ENCODE results near the gene UBR3. TPM values are rescaled to one million over a fixed set of nuclear protein-coding genes. Genes with fewer than 3 reads are reported as not detected.

The UBR3 gene
- total RNA-seq, 4 donors from 2014 or later: 40.0 to 147 (median 87.7) TPM

DNA sequence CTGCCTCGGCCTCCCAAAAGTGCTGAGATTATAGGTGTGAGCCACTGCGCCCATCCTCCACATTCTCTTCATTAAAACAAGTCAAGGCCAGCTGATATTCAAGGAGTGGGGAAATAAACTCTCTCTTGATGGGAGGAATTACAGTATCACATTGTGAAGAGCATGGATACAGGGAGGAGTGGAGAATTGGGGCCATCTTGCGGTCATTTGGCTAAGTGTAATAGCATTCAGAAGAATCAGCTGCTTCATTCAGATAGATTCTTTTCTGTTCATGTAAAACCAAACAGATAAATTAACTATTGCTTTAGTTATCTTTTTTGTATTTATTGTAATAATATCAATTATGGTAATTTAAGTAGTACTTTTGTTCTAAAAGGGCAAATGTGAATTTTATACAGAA, 156.3 kb downstream of the UBR3 start:
- Histone ChIP-seq H3K27me3 (no peaks in the 10 kb centered on the region), H3K36me3 (no peaks in the 10 kb centered on the region), H3K27ac (no peak overlapping the region), H3K4me3 (no peak overlapping the region), H3K4me1 (no peaks in the 10 kb centered on the region), H3K9me3 (no peaks in the 10 kb centered on the region)
- intact Hi-C loops (cut with DNase I; ENCODE audit: low total_unique reads): no loop called here
- DNase-seq: no peak
- TF ChIP-seq POLR2A (IDR thresholded peaks at IDR 0.05): no peak
- TF ChIP-seq, protein P1, sequence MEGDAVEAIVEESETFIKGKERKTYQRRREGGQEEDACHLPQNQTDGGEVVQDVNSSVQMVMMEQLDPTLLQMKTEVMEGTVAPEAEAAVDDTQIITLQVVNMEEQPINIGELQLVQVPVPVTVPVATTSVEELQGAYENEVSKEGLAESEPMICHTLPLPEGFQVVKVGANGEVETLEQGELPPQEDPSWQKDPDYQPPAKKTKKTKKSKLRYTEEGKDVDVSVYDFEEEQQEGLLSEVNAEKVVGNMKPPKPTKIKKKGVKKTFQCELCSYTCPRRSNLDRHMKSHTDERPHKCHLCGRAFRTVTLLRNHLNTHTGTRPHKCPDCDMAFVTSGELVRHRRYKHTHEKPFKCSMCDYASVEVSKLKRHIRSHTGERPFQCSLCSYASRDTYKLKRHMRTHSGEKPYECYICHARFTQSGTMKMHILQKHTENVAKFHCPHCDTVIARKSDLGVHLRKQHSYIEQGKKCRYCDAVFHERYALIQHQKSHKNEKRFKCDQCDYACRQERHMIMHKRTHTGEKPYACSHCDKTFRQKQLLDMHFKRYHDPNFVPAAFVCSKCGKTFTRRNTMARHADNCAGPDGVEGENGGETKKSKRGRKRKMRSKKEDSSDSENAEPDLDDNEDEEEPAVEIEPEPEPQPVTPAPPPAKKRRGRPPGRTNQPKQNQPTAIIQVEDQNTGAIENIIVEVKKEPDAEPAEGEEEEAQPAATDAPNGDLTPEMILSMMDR (IDR thresholded peaks at IDR 0.05): no peak

- Histone ChIP-seq H3K27ac (no peak overlapping the region), H3K4me1 (no peaks in the 10 kb centered on the region), H3K36me3 (no peaks in the 10 kb centered on the region), H3K4me3 (no peak overlapping the region), H3K9me3 (no peaks in the 10 kb centered on the region), H3K27me3 (no peaks in the 10 kb centered on the region)
- intact Hi-C loops (cut with DNase I; ENCODE audit: low total_unique reads): no loop called here
- no peak for DNase-seq
- TF ChIP-seq, protein P1 (IDR thresholded peaks at IDR 0.05): no peak
- TF ChIP-seq POLR2A (IDR thresholded peaks at IDR 0.05): no peak
These were observed 156.9 kb downstream of the UBR3 start for GRCh38 chr2:169984145-169984544.

GRCh38 chr2:169994752-169995151, 167.5 kb downstream of the UBR3 start:
- no peak overlapping the region for H3K4me3 ChIP-seq
- no peak for TF ChIP-seq POLR2A (IDR thresholded peaks at IDR 0.05)
- TF ChIP-seq, protein P1 (IDR thresholded peaks at IDR 0.05): no peak
- H3K27me3 ChIP-seq: no peaks in the 10 kb centered on the region
- intact Hi-C loops (cut with DNase I; ENCODE audit: low total_unique reads): no loop called here
- H3K9me3 ChIP-seq: no peaks in the 10 kb centered on the region
- H3K27ac ChIP-seq: no peak overlapping the region
- no peaks in the 10 kb centered on the region for H3K4me1 ChIP-seq
- no peak for DNase-seq
- no peaks in the 10 kb centered on the region for H3K36me3 ChIP-seq

GRCh38 chr2:169997140-169997887, 170.1 kb downstream of the UBR3 start:
- H3K9me3 ChIP-seq: no peaks in the 10 kb centered on the region
- no peaks in the 10 kb centered on the region for H3K36me3 ChIP-seq
- no peaks in the 10 kb centered on the region for H3K27me3 ChIP-seq
- TF ChIP-seq POLR2A (IDR thresholded peaks at IDR 0.05): no peak
- TF ChIP-seq, protein P1 (IDR thresholded peaks at IDR 0.05): no peak
- no peak overlapping the region for H3K4me3 ChIP-seq
- no peak for DNase-seq
- intact Hi-C loops (cut with DNase I; ENCODE audit: low total_unique reads): no loop called here
- no peaks in the 10 kb centered on the region for H3K4me1 ChIP-seq
- no peak overlapping the region for H3K27ac ChIP-seq

GRCh38 chr2:169999054-169999453, 171.8 kb downstream of the UBR3 start:
- no peaks in the 10 kb centered on the region for H3K27me3 ChIP-seq
- H3K4me1 ChIP-seq: no peaks in the 10 kb centered on the region
- intact Hi-C loops (cut with DNase I; ENCODE audit: low total_unique reads): no loop called here
- H3K27ac ChIP-seq: no peak overlapping the region
- no peak for DNase-seq
- H3K36me3 ChIP-seq: no peaks in the 10 kb centered on the region
- no peaks in the 10 kb centered on the region for H3K9me3 ChIP-seq
- TF ChIP-seq POLR2A (IDR thresholded peaks at IDR 0.05): no peak
- TF ChIP-seq, protein P1 (IDR thresholded peaks at IDR 0.05): no peak
- no peak overlapping the region for H3K4me3 ChIP-seq
